GM12801 (cell line): ENCODE measurements around the gene L3MBTL3.

Experiments
- CTCF ChIP-seq: IDR thresholded peaks from one replicate; pipeline ENCODE4 v1.5.1; 2011; ENCODE audit warnings: control low read depth; ENCODE audit not compliant: insufficient read length; ENCODE audit errors: extremely low read depth

L3MBTL3 gene

GRCh38 chr6:130164251-130164650, 145.9 kb downstream of the L3MBTL3 start:
- TF ChIP-seq CTCF = no peak

- no peak for TF ChIP-seq CTCF
These were observed 149.3 kb downstream of the L3MBTL3 start for GRCh38 chr6:130167655-130168054.

GRCh38 chr6:130176378-130176777, 158.0 kb downstream of the L3MBTL3 start:
- TF ChIP-seq CTCF = no peak

DNA sequence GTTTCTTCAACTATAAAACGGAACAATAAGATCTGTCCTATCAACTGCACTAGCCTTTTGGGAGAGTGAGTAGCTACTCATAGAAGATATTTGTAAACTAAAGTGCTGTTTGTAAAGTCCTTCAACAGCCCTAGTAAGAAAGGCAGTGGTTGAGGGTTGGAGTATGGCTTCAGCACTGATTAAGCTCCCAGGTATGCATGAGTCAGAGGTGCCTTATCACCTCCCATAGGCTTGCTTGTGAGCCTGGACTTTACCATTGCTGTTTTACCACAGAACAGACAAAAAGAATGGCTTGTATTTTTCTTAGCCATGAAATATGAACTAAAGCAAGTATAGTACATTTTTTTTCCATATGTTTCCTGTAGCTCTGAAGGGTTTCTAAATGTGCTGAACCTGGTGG, 160.3 kb downstream of the L3MBTL3 start:
- no peak for TF ChIP-seq CTCF

DNA sequence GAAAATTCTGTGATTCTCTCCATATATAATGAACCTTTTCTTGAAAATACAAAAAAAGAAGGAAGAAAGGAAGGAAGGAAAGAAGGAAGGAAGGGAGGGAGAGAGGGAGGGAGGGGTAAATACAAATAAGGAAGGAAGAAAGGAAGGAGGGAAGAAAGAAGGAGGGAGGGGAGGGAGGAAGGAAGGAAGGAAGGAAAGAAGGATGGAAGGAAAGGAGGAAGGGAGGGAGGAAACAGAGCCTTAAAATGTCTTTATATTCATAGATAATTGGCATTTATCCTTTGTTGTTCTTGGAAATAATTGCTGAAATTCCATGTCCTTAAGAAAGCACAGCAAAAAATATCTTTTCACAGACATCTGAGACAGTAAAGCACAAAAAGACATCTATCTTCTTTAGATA, 164.1 kb downstream of the L3MBTL3 start:
- TF ChIP-seq CTCF = no peak

GRCh38 chr6:130183271-130184222, 165.2 kb downstream of the L3MBTL3 start:
- no peak for TF ChIP-seq CTCF

DNA sequence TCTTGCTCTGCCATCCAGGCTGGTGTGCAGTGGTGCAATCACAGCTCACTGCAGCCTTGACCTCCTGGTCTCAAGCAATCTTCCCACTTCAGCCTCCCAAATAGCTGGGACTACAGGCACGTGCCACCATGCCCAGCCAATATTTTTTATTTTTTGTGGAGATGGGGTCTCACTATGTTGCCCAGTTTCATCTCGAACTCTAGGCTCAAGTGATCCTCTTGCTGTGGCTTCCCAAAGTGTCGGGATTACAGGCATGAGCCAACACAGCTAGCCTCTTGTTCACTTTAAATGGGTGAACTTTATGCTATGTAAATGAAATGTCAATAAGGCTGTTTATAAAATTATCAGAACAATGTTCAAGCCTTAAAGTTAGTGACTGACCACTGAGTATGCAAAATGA, 167.3 kb downstream of the L3MBTL3 start:
- TF ChIP-seq CTCF = no peak
